ENCODE measurements around the gene TMLHE.

- TF ChIP-seq CTCF (IDR thresholded peaks at IDR 0.05) (no peak), POLR2A (IDR thresholded peaks at IDR 0.05) (no peak)
Measured at GRCh38 chrX:155534800-155535199, 78.0 kb downstream of the TMLHE start.

Data from thyroid gland (tissue), 4 donors.